Stomach (tissue), 9 donors: ENCODE measurements around the gene PPP1R15A. TPM values are rescaled to one million over a fixed set of nuclear protein-coding genes. Genes with fewer than 3 reads are reported as not detected.

Experiments used
- DNase-seq, 2 donors: peaks; one replicate each; pipeline versions ENCODE4 v3.0.0 to v3.0.0-alpha.2; 2013 to 2019
- H3K27ac ChIP-seq, 5 donors: fragments of 200-600 bp in 4 of 5; sonication (generic) in 4 of 5; one replicate each; pipeline ENCODE4 v1.5.1; 2013 to 2019; ENCODE audit warnings: mild to moderate bottlenecking in 1 of 5, moderate library complexity in 1 of 5
- H3K27me3 ChIP-seq, 3 donors: fragments of 200-600 bp; sonication (generic); one replicate each; pipeline ENCODE4 v1.5.1; 2017 to 2019; ENCODE audit warnings: mixed run types in 1 of 3
- H3K36me3 ChIP-seq, 4 donors: fragments of 200-600 bp; sonication (generic); 1 replicate in 3 of 4; 2 replicates in 1 of 4; pipeline ENCODE4 v1.5.1; 2016 to 2019
- H3K4me1 ChIP-seq, 4 donors: fragments of 200-600 bp; sonication (generic); one replicate each; pipeline ENCODE4 v1.5.1; 2016 to 2019
- H3K4me3 ChIP-seq, 4 donors: fragments of 200-600 bp; sonication (generic) in 3 of 4; one replicate each; pipeline ENCODE4 v1.5.1; 2016 to 2019; ENCODE audit warnings: mild to moderate bottlenecking in 1 of 4
- H3K9me3 ChIP-seq, 4 donors: fragments of 200-600 bp; sonication (generic); one replicate each; pipeline ENCODE4 v1.5.1; 2016 to 2019
- CTCF ChIP-seq, 7 experiments: fragments of 450-650 bp in 4 of 7; fragments of 200-600 bp in 3 of 7; sonication (generic) in 3 of 7; IDR thresholded peaks; one replicate each; pipeline ENCODE4 v1.5.1; 2016 to 2019; ENCODE audit warnings: antibody characterized with exemption in 7 of 7, control low read depth in 2 of 7, mild to moderate bottlenecking in 1 of 7
- EP300 ChIP-seq: sonication (generic); formaldehyde crosslinking; IDR thresholded peaks from one replicate; pipeline ENCODE4 v1.6.1; 2017; ENCODE audit warnings: antibody characterized with exemption
- POLR2A ChIP-seq, 4 donors: fragments of 450-650 bp; IDR thresholded peaks; one replicate each; pipeline ENCODE4 v1.6.1; 2016; ENCODE audit warnings: antibody characterized with exemption in 4 of 4, control low read depth in 2 of 4, mild to moderate bottlenecking in 1 of 4, moderate library complexity in 1 of 4
- POLR2AphosphoS5 ChIP-seq, 3 donors: sonication (generic); formaldehyde crosslinking; IDR thresholded peaks; one replicate each; pipeline ENCODE4 v1.6.1; 2016; ENCODE audit warnings: antibody characterized with exemption in 3 of 3
- WGBS, 5 donors: extraction: QIAGEN DNeasy Blood & Tissue Kit in 3 of 5; methylation state at CpG; one replicate each; pipeline versions ENCODE4 v1.1.5 to v1.1.7; 2013 to 2018; 5-methylcytosine and 5-hydroxymethylcytosine counted together
- intact Hi-C: fragments of 100-400 bp; cut with DNase I; formaldehyde crosslinking; loops from one replicate; pipeline ENCODE4 v1.15.1; 2023; ENCODE audit warnings: low total_unique reads
- polyA plus RNA-seq, 3 donors: library from polyadenylated mRNA; stranded (reverse); fragments of 200-250 nt; gene quantifications; one replicate each; pipeline ENCODE4 v1.2.3, GENCODE V29; 2013
- total RNA-seq, 5 donors: library from RNA; depleted of rRNA; stranded (reverse); fragments of >200 nt; gene quantifications; one replicate each; pipeline versions ENCODE4 v1.1.0 to v1.2.3, GENCODE V29; 2014 to 2016
- donor health status: healthy with polysubstance abuse.
- donor health status: Bipolar disorder and iron deficiency.
- donor health status: healthy.

Gene PPP1R15A
- total and polyA plus RNA-seq, 8 donors = 14.6 to 107 (median 36.1) TPM

- WGBS, 5 donors = 87 to 98% (median 95%) methylated on average over 6 of the region's 6 CpGs
- Histone ChIP-seq H3K27me3 (no peaks in the 10 kb centered on the region), H3K4me3 (no peak overlapping the region), H3K4me1 (peaks cover 0 to 15% (median 6%) of the 10 kb centered on the region in 4 donors), H3K27ac (no peak overlapping the region), H3K36me3 (peaks cover 4 to 40% (median 18%) of the 10 kb centered on the region in 4 donors), H3K9me3 (no peaks in the 10 kb centered on the region)
- no peak for TF ChIP-seq EP300
- no peak for TF ChIP-seq POLR2AphosphoS5 (IDR thresholded peaks at IDR 0.05)
- TF ChIP-seq POLR2A (IDR thresholded peaks at IDR 0.05) = no peak
- no peak for TF ChIP-seq CTCF (IDR thresholded peaks at IDR 0.05)
- DNase-seq = no peak
- intact Hi-C loops = no loop called here
Measured at GRCh38 chr19:48856921-48857320, 15.3 kb upstream of the PPP1R15A start.

- no peaks in the 10 kb centered on the region for H3K9me3 ChIP-seq
- TF ChIP-seq CTCF (IDR thresholded peaks at IDR 0.05) (no peak), EP300 (no peak)
- peak overlapping the region in 3 of 4 donors; percentile 6 to 18 (median 8) for H3K4me3 ChIP-seq
- H3K27me3 ChIP-seq = no peaks in the 10 kb centered on the region
- DNase-seq = peak in 1 of 2 donors; percentile 84
- intact Hi-C loops = no loop called here
- peaks cover 4 to 33% (median 15%) of the 10 kb centered on the region in 4 donors for H3K36me3 ChIP-seq
- WGBS, 5 donors = 54 to 77% (median 68%) methylated on average over 32 to 34 of the region's 34 CpGs
- H3K4me1 ChIP-seq = peaks cover 0 to 11% (median 4%) of the 10 kb centered on the region in 4 donors
- H3K27ac ChIP-seq = no peak overlapping the region
Measured at GRCh38 chr19:48858984-48859710, 13.1 kb upstream of the PPP1R15A start.

GRCh38 chr19:48859711-48860572 lies 12.3 kb upstream of the PPP1R15A start:
- peaks cover 0 to 7% (median 2%) of the 10 kb centered on the region in 4 donors for H3K4me1 ChIP-seq
- H3K9me3 ChIP-seq = no peaks in the 10 kb centered on the region
- intact Hi-C loops = no loop called here
- 76 to 89% (median 85%) methylated on average over 30 of the region's 30 CpGs for WGBS, 5 donors
- no peak overlapping the region for H3K27ac ChIP-seq
- TF ChIP-seq CTCF (IDR thresholded peaks at IDR 0.05) = no peak
- TF ChIP-seq POLR2A (IDR thresholded peaks at IDR 0.05) = no peak
- TF ChIP-seq POLR2AphosphoS5 (IDR thresholded peaks at IDR 0.05) = no peak
- no peak for TF ChIP-seq EP300
- no peaks in the 10 kb centered on the region for H3K27me3 ChIP-seq
- peaks cover 4 to 39% (median 15%) of the 10 kb centered on the region in 4 donors for H3K36me3 ChIP-seq
- peak in 1 of 2 donors; percentile 87 for DNase-seq
- peak overlapping the region in 1 of 4 donors; percentile 8 for H3K4me3 ChIP-seq

- Histone ChIP-seq H3K9me3 (no peaks in the 10 kb centered on the region), H3K4me3 (no peak overlapping the region), H3K36me3 (peaks cover 4 to 45% (median 15%) of the 10 kb centered on the region in 4 donors), H3K4me1 (peaks cover 0 to 7% (median 3%) of the 10 kb centered on the region in 4 donors), H3K27ac (no peak overlapping the region), H3K27me3 (no peaks in the 10 kb centered on the region)
- 88 to 94% (median 92%) methylated on average over 13 to 18 of the region's 18 CpGs for WGBS, 5 donors
- intact Hi-C loops = no loop called here
- TF ChIP-seq CTCF (IDR thresholded peaks at IDR 0.05) (no peak), POLR2A (IDR thresholded peaks at IDR 0.05) (no peak), POLR2AphosphoS5 (IDR thresholded peaks at IDR 0.05) (no peak), EP300 (no peak)
- DNase-seq = no peak
Measured at GRCh38 chr19:48861313-48861712, 10.9 kb upstream of the PPP1R15A start.
